Eye (tissue), 1 donor: ENCODE data around the gene MAN1A1.

ENCODE experiments used
- DNase-seq: peaks from one replicate; pipeline ENCODE4 v3.0.0-alpha.2; 2015

Gene MAN1A1

DNA sequence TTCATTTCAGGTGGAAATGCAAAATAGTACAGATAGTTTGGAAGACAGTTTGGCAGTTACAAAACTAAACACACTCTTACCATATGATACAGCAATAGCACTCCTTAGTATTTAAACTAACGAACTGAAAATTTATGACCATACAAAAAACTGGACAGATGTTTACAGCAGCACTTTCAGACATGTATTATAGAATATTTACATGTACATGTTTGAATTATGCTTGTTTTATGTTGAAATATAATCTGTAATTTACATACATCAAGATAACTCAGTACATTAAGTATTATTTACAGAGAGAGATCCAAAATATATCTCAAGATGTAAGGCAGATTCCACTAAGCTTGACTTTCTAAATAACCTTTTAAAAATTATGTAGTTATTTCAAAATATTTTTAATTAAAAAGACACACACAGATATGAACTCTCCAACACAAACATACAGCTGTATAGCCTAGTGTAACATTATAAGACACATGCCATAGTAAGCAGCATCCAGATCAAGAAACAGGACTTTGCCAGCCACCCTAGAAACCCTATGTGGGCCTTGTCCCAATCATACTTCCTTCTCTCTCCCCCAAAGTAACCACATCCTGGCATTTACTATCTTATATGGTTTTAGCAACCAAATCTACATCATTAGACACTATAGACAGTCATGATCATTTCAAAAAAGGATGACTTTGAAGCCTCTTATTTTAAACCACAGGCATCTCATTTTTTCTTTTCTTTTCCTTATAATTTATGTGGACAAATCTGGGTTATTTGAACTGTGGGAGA, 82.2 kb downstream of the MAN1A1 start:
- DNase-seq, result no peak

DNA sequence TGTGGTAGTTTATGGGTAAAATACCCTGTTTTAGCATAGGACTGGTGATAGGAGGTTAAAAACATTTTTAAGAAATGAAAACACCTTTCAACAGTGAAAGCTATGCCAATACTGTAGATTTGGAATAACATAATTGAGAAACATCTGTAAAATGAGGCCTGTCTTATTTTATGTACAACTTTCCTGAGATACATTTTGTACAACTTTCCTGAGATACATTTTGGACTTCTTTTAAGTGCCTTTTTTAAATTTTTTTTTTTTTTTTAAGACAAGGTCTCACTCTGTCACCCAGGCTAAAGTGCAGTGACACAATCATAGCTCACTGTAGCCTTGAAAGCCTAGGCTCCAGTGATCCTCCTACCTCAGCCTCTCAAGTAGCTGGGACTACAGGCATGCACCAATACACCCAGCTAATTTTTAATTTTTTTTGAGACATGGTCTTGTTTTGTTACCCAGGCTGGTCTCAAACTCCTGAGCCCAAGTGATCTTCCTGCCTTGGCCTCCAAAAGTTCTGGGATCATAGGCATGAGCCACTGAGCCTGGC, 84.6 kb downstream of the MAN1A1 start:
- no peak for DNase-seq

DNA sequence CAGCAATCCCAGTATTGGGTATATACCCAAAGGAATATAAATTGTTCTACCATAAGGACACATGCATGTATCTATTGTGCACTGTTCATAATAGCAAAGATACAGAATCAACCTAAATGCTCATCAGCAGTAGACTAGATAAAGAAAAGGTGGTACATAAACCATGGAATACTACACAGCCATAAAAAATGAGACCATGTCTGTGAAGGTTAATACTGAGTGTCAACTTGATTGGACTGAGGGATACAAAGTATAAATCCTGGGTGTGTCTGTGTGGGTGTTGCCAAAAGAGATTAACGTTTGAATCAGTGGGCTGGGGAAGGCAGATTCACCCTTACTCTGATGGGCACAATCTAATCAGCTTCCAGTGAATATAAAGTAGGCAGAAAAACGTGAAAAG, 86.9 kb downstream of the MAN1A1 start:
- DNase-seq, result no peak

DNA sequence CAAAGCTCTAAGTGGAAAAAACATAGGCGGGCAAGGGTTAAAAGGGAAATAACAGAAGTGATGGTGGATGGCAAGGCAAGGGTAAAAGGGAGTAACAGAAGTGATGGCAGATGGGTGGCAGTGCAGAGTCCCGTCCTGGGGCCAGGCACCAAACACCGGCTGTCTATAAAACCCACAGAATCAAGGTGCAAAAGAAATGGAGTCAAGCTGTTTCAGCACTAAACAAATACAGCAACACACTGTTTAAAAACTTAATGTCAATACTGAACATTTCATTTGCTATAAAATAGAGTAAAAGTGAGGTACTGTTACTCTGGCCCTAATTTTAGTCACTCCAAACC, 87.6 kb downstream of the MAN1A1 start:
- DNase-seq, result no peak

DNA sequence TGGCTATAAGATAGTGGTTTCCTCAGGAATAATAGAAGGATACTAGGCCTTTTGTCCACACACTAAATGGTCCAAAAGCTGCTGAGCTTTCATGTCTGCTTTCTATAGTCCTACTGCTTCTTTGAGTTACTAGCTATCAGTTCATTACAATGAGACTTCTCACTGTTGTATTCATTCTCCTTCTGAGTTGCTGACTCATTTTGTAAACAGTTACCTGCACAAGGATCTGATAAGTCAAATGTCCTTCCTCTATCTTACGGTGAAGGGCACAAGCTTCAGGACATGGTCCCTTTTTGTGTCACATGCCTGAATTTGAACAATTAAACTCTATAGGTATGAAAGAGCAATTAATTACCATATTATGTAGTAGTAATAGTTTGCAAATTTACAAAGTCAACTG, 90.5 kb downstream of the MAN1A1 start:
- DNase-seq, result no peak

DNA sequence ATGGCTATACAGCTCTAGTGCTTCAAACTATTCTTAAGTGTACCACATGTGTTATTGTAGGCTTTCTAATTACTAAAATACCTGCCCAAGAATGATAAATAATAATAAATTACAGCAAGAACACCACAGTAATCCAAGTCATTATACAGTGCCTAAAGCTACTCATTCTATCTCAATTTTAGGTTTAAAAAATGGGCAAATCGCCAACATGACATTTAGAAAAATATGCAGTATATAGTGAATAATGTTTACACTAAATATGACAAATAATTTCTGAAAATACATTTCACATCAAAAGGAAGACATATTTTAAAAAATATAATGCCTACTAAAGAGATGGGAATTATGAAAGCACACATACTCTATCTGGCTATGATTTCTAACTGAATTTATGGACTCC, 91.8 kb downstream of the MAN1A1 start:
- DNase-seq, result no peak

DNA sequence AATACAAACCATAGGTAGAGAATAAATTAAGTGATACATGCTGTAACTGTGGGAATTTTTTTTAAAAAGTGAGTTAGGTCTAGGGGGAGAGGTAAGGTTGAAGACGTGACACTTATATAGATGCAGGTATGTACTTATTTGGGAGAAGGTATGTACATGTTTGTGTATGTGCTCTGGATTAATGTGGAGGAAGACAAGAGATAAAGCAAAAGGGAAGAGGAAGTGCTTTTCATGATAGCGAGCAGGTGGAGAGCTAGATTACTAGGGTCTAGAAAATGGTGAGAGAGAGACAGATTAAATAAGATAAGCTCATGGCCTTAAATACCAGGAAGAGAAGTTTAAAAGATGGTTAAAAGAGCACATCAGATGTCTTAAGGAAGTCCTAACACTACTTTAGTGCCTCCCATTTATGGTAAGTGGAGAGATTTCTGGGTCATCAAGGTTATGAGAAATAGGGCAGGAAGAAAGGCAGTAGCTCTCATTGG, 92.5 kb downstream of the MAN1A1 start:
- DNase-seq, result no peak

DNA sequence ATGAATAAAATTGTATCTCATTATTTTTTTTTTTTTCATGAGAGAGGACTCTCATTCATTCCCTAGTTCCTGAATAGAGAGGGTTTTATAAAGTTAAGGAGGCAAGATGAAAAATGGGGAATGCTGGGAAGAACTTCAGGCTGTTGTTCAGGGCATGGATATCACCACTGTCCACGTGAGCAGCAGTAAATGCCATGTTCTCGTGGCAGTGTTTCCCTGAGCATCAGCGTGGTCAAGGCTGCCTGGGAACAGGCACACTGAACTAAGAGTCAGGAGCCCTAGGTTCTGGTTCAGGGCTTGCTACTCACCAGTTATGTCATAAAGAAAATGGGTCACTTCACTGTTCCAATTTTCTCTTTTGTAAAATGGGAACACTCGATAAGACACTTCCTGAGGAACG, 93.2 kb downstream of the MAN1A1 start:
- DNase-seq, result no peak

DNA sequence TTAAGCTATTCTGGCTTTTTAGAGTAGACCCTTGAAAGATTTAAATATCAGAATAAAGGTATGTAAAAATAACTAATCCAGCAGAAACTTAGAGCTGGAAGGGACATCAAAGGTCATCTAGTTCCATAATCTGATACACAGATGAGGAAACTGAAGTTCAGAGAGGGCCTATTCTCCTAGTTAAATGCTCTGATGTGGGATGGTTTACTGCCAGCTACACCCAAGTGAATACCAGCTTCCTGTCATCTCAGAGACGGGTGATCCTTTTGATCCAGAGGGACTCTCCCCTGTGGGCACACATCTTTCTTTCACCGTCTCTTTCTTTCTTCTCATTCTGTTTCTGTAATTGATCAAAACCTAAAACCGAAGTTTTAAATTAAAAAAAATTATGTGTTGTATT, 94.1 kb downstream of the MAN1A1 start:
- no peak for DNase-seq

DNA sequence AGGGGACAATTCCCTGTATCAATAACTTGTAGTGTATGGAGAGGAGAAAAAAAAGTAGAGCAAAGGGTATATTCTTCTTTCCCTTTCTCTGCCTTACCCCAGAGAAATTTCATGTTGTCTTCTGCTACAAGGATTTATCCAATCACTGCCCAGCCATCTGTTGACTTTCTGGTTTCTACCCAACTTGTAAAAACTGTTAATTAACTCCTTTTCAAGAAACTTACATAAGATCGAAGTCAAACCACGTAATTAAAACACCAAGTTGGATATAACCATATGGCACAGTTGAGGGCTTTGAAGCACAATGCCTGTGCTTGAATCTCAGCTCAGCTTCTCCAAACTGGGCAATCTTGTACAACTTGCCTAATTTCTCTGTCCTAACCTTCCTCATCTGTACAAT, 99.5 kb downstream of the MAN1A1 start:
- DNase-seq, result no peak

DNA sequence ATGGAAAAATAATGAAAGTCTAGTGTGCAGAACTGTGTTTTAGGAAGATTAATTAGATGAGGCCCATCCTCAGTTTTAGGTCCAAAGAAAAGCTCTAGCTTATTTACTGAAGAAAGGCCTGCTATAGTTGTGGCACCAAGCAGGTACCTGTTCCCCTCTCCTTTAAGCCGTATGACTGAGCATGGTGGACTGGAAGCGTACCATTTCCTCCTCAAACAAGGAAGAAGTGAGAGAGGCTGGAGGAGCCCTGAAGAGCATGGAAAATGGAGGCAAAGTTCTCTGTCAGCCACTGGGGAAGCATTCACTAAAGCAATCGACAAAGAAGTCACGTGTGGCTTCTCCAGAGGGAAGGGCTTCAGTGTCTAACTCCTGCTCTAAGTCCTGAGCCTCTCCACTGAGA, 100.2 kb downstream of the MAN1A1 start:
- DNase-seq, result no peak

DNA sequence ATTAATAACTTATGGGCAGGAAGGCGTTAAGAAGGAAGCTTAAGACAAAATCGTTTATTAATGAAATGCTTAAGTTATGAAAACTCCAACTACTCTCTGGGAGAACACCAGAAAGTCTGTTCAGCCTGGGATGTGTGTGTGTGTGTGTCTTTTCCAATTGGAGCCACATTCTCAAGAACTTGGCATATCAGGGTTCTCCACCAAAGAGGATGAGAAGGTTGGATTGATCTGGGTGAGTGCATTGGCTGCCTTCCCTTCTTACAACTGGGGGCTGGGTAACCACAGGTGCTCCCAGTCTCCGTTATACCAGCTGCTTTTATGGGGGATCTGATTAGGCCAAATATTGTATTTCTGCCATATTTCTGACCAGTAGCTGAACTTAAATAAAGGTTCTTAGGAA, 102.1 kb downstream of the MAN1A1 start:
- no peak for DNase-seq

DNA sequence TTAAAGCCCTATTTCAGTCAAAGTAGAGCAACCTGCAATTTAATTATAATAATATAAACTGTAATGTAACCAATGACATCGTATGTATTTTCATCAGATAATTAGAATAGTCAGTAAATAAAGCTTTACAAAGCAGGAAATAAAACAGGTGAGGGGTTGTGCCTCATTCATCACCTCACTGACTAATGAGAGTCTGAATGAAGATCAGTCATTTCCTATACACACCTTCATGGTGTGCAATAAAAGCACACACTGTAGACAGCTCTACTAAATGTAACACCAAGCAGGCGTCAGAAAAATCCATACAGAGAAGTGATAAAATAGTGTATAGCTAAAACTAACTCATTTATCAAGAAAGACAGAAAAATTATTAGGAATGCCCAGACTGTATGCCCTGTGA, 105.9 kb downstream of the MAN1A1 start:
- DNase-seq, result no peak

DNA sequence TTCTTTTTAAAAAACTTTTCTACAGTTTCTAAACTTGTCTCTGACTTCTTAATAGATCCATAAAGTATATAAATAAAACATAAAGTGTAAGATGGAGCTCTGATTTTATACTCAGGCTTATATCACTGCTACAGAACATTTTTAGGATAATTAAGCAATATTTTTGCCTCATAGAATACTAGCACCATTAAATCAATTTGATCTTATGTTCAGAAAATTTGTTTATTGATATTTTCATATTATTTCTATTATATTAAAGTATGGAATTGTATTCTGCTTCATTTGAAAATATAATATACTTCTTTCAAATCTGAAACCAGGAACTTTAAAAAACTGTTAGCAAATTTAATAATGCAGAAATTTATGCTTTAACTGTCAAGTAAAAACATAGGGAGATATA, 106.5 kb downstream of the MAN1A1 start:
- no peak for DNase-seq

DNA sequence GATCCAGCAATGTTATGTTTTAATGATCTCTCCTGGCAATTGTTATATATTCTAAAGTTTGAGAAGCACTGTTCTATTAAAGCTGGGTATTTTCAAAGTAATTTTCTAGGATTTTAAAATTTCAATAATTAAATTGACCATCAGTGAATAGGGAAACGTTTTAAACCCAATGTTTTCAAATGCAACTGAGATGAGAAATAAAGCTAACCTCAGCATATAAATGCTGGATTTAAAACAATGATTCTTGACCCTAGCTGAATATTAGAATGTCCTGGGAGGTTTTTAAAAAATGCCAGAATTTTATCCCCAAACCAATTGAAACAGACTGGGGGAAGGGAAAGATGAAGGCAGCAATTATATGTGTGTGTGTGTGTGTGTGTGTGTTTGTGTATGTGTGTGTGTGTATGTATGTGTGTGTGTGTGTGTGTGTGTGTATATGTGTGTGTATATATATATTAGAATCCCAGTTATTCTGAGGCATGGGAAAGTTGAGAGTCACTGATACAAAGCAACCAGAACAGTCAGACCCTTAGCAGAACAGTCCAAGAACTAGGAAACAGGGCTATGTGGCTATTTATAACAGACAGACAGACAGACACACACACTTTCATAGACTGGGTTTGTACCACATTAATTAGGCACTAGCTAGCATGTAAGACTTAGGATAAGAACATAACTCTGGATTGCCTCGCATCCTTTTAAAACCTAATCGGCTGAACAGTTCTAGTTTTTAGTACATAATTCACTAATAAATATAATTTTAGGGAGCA, 107.8 kb downstream of the MAN1A1 start:
- DNase-seq, result no peak

DNA sequence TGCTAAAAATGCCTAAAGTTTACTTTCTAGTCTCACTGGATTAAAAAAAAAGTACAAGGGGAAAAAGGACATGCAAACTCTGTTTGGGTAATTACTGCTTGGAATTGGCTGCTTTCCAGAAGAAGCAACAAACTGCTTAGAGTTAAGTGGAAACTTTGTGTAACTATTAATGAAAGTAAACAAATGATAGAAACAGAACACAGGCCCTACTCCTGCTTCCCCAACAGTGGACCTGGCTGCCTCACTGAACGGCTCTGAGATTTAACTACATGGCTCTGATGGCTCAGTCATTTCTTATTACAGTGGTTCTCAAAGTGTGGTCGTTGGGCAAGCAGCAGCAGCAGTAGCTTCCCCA, 108.5 kb downstream of the MAN1A1 start:
- DNase-seq, result peak; percentile 26

DNA sequence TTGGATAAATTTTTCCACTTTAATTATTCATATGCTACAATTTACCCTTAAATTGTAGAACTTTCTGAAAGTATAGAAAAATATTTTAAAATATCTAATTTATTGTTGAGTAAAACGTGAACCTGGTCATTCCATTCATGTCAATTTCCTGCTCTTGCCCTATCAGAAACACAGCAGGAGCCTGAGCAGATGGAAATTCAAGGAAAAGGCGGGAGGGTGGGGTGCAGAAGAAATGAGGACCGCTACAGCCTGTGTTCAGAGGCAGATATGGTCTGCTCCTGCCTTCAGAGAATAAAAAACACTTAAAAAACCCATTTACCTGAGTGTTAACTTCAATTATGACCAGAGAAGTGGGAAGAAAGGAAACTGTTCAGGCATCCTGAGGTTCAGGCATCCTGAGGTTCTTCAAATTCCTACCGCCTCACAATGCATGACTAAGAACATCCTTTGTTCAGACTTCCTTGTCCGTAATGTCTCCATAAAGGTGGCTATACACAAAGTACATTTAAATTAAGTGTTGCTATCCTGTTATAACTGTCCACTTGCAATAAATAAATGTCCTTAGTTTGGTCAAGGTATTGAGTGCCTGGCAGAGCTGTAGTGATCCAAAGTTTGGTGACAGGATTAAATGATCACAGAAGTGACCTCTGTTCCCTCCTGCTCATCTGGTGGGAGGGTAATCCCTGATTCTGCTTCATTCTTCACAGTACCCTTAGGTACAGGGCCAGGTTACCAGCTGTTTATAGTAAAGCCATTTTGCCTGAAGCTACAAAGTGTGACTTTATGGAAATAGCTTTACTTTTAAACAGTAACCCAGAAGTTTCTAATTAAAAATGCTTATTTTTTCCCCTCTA, 109.1 kb downstream of the MAN1A1 start:
- DNase-seq, result peak; percentile 29

DNA sequence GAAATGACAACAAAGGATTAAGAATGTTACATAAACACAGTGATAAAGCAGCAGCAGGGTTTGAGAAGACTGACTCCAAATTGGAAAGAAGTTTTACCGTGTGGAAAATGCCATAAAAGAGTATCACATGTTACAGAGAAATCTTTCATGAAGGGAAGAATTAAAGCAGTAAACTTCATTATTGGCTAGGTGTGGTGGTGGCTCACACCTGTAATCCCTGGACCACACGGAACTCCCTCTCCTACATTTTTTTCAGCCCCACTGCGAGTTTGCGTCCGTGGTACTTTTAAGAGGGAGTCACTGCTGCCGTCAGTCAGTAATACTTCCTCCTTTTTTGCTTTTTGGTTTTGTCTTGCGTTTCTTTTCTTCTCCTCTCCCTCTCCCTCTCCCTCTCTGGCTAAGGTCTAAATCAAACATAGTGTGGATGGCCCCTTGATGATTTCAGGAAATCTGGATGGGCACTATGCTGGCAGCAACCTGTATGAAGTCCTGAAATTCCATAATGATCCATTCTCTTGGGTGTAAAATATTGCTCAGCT, 112.3 kb downstream of the MAN1A1 start:
- no peak for DNase-seq

DNA sequence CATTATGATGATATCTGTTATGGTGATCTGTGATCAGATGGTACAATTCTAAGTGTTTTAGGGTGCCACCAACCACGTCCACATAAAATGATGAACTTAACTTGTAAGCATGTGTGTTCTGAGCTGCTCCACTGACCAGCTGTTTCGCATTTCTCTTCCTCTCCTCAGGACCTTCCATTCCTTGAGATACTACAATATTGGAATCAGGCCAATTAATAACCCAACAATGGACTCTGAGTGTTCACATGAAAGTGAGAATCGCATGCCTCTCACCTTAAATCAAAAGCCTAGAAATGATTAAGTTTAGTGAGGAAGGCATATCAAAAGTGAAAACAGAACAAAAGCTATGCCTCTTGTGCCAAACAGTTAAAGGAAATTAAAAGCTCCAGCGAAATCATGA, 114.6 kb downstream of the MAN1A1 start:
- no peak for DNase-seq

DNA sequence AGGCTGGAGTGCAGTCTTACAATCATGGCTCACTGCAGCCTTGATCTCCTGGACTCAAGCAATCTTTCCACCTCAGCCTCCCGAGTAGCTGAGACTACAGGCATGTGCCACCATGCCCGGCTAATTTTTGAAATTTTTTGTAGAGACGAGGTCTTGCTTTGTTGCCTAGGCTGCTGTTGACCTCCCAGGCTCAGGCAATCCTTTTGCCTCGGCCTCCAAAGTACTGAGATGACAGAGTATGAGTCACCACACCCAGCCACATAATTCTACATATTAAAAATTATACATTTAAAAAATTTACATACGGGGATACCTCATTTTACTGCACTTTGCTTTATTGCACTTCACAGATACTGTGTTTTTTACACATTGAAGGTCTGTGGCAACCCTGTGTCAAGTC, 115.1 kb downstream of the MAN1A1 start:
- DNase-seq, result no peak

DNA sequence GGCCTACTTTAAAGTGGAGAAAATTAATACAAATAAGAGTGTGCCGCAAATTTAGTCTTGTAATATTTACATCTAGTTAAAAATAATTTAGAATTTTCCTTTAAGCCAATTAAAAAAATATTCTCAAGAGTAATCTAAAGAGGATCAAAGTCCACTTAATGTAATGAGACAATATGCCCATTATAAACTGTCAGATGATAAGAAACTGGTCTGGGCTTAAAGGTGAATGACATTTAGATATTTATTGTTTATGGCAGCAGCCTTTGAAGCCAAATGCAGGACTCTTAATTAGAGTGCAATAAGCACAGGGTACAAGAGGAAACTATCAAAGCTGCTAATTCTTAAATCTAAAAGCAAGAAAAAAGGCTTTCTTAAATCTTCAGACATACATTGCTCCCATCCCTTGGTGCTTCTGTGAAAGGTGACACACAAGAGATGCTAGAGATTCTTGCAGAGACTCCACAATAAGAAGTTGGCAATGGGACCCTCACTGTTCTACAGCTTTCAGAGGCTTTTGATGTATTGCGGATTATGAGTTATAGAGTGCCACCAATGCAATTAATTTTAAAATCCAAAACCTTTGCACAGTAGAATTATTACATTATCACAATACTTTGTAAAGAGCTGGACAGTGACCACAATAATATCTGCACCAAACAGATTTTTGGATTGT, 116.1 kb downstream of the MAN1A1 start:
- DNase-seq, result peak; percentile 80

DNA sequence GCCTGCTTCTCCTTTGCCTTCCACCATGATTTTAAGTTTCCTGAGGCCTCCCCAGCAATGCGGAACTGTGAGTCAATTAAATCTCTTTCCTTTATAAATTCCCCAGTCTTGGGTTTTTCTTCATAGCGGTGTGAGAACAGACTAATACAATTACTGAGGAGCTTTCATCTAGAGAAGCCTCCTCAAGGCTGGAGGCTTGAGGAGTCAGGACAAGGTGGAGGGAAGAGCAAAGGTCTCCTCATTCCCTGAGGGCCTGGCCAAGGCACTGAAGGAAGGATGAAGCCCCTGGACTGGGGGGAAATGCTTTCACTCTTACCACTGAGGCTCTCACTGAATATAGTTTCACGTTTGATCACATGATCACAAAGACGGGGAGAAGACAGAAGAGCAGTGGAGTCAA, 118.2 kb downstream of the MAN1A1 start:
- no peak for DNase-seq

DNA sequence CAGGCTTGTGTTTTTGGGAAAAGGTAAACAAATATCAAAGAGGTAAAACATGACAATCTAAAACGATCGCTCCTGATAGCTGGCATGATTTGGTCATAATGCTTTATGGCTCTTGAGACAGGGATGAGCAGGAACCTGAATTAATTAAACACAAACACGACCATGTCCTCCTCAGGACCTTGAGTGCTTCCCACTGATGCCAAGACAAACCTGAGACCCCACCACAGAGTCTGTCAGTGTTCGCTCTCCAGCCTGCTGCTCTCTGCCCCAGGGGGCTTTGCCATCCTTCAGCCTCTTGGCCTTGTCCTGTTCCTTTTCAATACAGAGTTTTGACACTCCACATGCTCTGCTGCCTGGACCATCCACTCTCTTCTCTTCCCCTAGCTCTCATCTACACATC, 119.4 kb downstream of the MAN1A1 start:
- no peak for DNase-seq
